ENCODE data around the gene IFT57. TPM values are rescaled to one million over a fixed set of nuclear protein-coding genes. Genes with fewer than 3 reads are reported as not detected.

Gene IFT57
- total and polyA plus RNA-seq, 2 experiments from 2014 or later, result 28.6 to 49.0 TPM

GRCh38 chr3:108130701-108131474 lies 91.3 kb downstream of the IFT57 start:
- H3F3A ChIP-seq (replicated peaks; ENCODE audit: low read depth), result no peaks in the 10 kb centered on the region
- H3K36me3 ChIP-seq (ENCODE audit: insufficient read depth), result no peaks in the 10 kb centered on the region
- H3K4me1 Mint-ChIP-seq, result no peaks in the 10 kb centered on the region
- H3K27me3 ChIP-seq (ENCODE audit: insufficient read depth), result no peaks in the 10 kb centered on the region
- no peak for ATAC-seq
- H3K79me2 ChIP-seq (replicated peaks; ENCODE audit: insufficient read depth), result no peaks in the 10 kb centered on the region
- H3K4me2 ChIP-seq, result no peak overlapping the region
- no peak overlapping the region for H3K4me3 Mint-ChIP-seq
- H3K4me3 ChIP-seq, result no peak overlapping the region
- no peaks in the 10 kb centered on the region for H4K20me1 ChIP-seq (replicated peaks; ENCODE audit: insufficient read depth)
- no peaks in the 10 kb centered on the region for H3K4me1 ChIP-seq (ENCODE audit: insufficient read depth)
- no peaks in the 10 kb centered on the region for H3K27me3 Mint-ChIP-seq (ENCODE audit: insufficient read depth, low read depth, poor library complexity)
- TF ChIP-seq CREB1 (CRISPR knock-in tag; IDR thresholded peaks at IDR 0.05; ENCODE audit: low read depth) (no peak), ZNF114 (CRISPR knock-in tag; IDR thresholded peaks at IDR 0.05) (no peak), ETS1 (IDR thresholded peaks at IDR 0.05) (no peak), ZNF331 (CRISPR knock-in tag; IDR thresholded peaks at IDR 0.05; ENCODE audit: low read depth) (no peak), REST (IDR thresholded peaks at IDR 0.05; ENCODE audit: unreplicated experiment) (no peak), JUNB (IDR thresholded peaks at IDR 0.05; ENCODE audit: unreplicated experiment) (no peak), EZH2phosphoT487 (IDR thresholded peaks at IDR 0.05; ENCODE audit: unreplicated experiment) (no peak), EZH2 (IDR thresholded peaks at IDR 0.05; ENCODE audit: low read depth, unreplicated experiment) (no peak), ZNF462 (CRISPR knock-in tag; IDR thresholded peaks at IDR 0.05) (no peak), NANOG (IDR thresholded peaks at IDR 0.05; ENCODE audit: borderline replicate concordance) (no peak), CTCF (conservative IDR thresholded peaks at IDR 0.05; ENCODE audit: low read depth in 2 of 2) (no peak), STAT1 (IDR thresholded peaks at IDR 0.05; ENCODE audit: unreplicated experiment) (no peak), POLR2AphosphoS5 (IDR thresholded peaks at IDR 0.05; ENCODE audit: low read depth) (no peak)
- H3K27ac ChIP-seq (ENCODE audit: low read depth), result no peak overlapping the region
- H3K9me2 ChIP-seq (ENCODE audit: insufficient read depth), result 0 out of 2 replicates have a peak, but pooled peaks cover 4% of the 10 kb centered on the region
- H3K36me3 Mint-ChIP-seq (ENCODE audit: low read depth), result no peaks in the 10 kb centered on the region
- DNase-seq (ENCODE audit: low spot score), result no peak
- H2AFZ ChIP-seq, result no peak overlapping the region
- no peak overlapping the region for H3K27ac Mint-ChIP-seq
- no peaks in the 10 kb centered on the region for H3K9me3 Mint-ChIP-seq

Measured in GM23338 (cell line).